ENCODE measurements around the gene AP1AR.

The AP1AR gene

DNA sequence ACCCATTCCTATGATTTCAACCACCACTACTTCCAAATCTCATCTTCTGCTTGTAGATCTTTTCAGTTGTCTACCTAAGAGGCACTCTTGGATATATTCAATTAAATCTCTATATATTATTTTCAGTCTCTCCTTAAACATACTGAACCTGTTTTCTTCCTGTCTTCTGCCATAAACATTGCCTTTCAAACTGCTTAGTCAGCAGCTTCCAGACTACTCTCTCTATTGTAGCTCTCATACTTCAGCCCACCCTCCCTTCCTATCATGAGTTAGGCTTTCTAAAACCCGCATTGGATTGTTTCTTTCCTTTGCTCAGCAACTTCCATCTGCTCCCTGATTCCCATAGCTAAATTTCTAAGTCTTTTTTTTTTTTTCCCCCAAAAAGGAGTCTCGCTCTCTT lies 4.5 kb downstream of the AP1AR start:
- no peak for DNase-seq (ENCODE audit: low read depth in 1 of 2, low spot score in 1 of 2)
- in situ Hi-C loops (cut with HindIII; ENCODE audit: low pct_unique_long_range_greater_than_20kb, low sequenced_read_pairs), result no loop called here

DNA sequence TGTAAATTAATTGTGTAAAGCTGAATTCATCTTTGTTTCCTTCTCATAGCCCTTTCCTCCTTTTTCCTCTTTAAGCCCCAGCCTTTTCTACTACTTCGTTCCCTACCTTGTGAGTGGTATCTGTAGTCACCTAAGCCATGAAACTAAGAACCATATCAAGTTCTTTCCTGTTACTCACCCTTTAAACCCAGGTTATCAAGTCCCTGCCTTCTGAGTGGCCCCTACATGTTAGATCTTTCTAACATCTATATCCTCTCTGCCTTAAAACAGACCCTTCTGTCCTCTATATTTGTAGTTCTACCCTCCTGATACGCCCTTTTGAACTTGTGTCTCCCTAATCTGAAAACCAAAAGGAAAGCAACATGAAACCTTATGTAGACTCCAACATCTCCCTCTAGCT lies 7.2 kb downstream of the AP1AR start:
- no peak for TF ChIP-seq JUND (IDR thresholded peaks at IDR 0.05; ENCODE audit: low read depth)
- in situ Hi-C loops (cut with HindIII; ENCODE audit: low pct_unique_long_range_greater_than_20kb, low sequenced_read_pairs), result no loop called here
- no peak for DNase-seq (ENCODE audit: low read depth in 1 of 2, low spot score in 1 of 2)

More for the DNA sequence above, 4.5 kb downstream of the AP1AR start:
- TF ChIP-seq JUND (IDR thresholded peaks at IDR 0.05; ENCODE audit: low read depth), result no peak

DNA sequence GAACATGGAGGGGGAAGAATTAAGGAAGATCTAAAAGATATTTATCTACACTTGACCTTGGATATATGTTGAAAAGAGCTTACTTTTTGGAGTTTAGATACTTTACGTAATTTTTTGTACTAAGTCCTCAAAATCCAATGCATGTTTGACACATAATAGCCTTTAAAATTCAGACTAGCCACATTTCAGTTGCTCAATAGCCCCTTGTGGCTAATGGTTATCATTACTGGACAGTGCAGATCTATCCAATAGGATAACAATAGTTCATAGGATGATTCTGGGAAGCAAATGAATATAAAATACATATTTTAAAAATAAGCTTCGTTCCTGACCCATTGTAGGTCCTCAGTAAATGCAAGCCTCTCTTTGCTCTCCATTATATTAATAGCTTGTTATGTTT lies 13.8 kb downstream of the AP1AR start:
- DNase-seq (ENCODE audit: low read depth in 1 of 2, low spot score in 1 of 2), result no peak
- in situ Hi-C loops (cut with HindIII; ENCODE audit: low pct_unique_long_range_greater_than_20kb, low sequenced_read_pairs), result no loop called here
- TF ChIP-seq JUND (IDR thresholded peaks at IDR 0.05; ENCODE audit: low read depth), result no peak

- no peak for TF ChIP-seq JUND (IDR thresholded peaks at IDR 0.05; ENCODE audit: low read depth)
- no peak for DNase-seq (ENCODE audit: low read depth in 1 of 2, low spot score in 1 of 2)
- in situ Hi-C loops (cut with HindIII; ENCODE audit: low pct_unique_long_range_greater_than_20kb, low sequenced_read_pairs), result no loop called here
Observed at GRCh38 chr4:112247021-112247420, 15.4 kb downstream of the AP1AR start.

DNA sequence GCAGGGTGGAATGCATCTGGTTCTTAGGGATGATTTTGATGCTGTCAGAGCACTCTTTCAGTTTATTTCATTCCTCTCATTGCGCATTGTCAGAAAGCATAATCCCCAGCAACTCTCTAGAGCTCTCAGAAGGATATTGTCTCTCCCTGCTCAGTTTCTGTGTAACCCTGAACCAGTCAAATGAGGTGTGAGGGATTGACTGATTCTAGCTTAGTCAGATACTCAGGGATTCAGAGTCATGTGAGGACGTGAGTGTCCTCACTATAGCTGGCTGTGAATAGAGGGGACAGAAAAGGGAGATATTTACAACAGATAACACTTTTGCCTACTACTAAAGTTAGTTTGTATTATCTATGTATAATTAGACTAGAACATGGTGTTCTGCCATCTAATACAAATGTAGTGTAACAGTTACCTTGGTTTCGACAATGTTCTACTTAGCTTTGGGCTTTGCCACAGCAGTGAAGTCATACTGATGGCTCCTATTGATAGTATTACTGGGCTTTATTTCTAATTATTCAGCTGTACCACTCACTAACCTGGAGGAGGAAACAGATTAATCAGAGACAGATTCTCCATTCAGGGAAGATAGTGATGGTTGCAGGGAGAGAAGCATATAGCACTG lies 19.5 kb downstream of the AP1AR start:
- DNase-seq (ENCODE audit: low read depth in 1 of 2, low spot score in 1 of 2), result no peak
- in situ Hi-C loops (cut with HindIII; ENCODE audit: low pct_unique_long_range_greater_than_20kb, low sequenced_read_pairs), result no loop called here
- no peak for TF ChIP-seq JUND (IDR thresholded peaks at IDR 0.05; ENCODE audit: low read depth)

- no peak for TF ChIP-seq JUND (IDR thresholded peaks at IDR 0.05; ENCODE audit: low read depth)
- in situ Hi-C loops (cut with HindIII; ENCODE audit: low pct_unique_long_range_greater_than_20kb, low sequenced_read_pairs), result no loop called here
- no peak for DNase-seq (ENCODE audit: low read depth in 1 of 2, low spot score in 1 of 2)
Observed at GRCh38 chr4:112252234-112252633, 20.6 kb downstream of the AP1AR start.

- no peak for DNase-seq (ENCODE audit: low read depth in 1 of 2, low spot score in 1 of 2)
- in situ Hi-C loops (cut with HindIII; ENCODE audit: low pct_unique_long_range_greater_than_20kb, low sequenced_read_pairs), result no loop called here
- no peak for TF ChIP-seq JUND (IDR thresholded peaks at IDR 0.05; ENCODE audit: low read depth)
Observed at GRCh38 chr4:112253382-112254000, 21.9 kb downstream of the AP1AR start.

- DNase-seq (ENCODE audit: low read depth in 1 of 2, low spot score in 1 of 2), result peak in 1 of 2 experiments; percentile 56
- TF ChIP-seq JUND (IDR thresholded peaks at IDR 0.05; ENCODE audit: low read depth), result no peak
- in situ Hi-C loops (cut with HindIII; ENCODE audit: low pct_unique_long_range_greater_than_20kb, low sequenced_read_pairs), result no loop called here
Observed at GRCh38 chr4:112257098-112257497, 25.5 kb downstream of the AP1AR start.

DNA sequence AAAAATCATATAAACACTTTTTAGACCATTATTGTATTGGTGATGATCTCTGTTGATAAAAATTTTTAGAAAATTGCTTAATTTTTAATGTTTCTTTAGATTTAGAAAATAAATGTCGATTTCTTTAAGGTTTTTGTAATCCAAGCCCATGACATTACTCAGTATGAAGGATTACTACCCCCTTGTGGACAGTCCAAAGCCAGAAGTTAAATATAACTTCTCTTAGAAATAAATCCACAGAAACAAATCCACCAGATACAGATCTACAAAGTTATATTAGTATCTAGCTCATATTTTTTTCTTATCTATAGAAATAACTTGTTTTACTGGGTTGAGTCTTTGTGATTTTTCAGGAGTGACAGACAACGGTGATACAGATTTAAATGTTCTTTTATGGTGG lies 35.2 kb downstream of the AP1AR start:
- in situ Hi-C loops (cut with HindIII; ENCODE audit: low pct_unique_long_range_greater_than_20kb, low sequenced_read_pairs), result no loop called here
- DNase-seq (ENCODE audit: low read depth in 1 of 2, low spot score in 1 of 2), result peak in 1 of 2 experiments; percentile 36
- no peak for TF ChIP-seq JUND (IDR thresholded peaks at IDR 0.05; ENCODE audit: low read depth)

DNA sequence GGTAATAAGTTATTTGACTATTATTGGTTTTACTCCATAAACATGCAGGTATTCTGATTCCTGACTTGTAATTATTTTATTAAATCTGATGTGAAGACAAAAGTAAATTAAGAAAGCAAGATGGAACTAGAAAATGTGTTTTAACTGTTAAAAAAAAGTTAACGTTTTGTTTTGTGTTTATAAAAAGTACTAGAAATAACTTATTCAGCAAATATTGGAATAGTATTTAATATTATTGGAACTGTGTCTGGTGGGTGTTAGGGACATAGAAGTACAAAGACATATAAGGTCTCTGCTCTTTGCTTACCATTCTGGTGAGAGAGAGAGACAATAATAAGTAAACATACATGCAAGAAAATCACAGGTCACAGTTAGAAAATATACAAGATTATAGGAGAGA lies 38.5 kb downstream of the AP1AR start:
- in situ Hi-C loops (cut with HindIII; ENCODE audit: low pct_unique_long_range_greater_than_20kb, low sequenced_read_pairs), result no loop called here
- DNase-seq (ENCODE audit: low read depth in 1 of 2, low spot score in 1 of 2), result no peak
- TF ChIP-seq JUND (IDR thresholded peaks at IDR 0.05; ENCODE audit: low read depth), result no peak

GRCh38 chr4:112270640-112271421 lies 39.2 kb downstream of the AP1AR start:
- in situ Hi-C loops (cut with HindIII; ENCODE audit: low pct_unique_long_range_greater_than_20kb, low sequenced_read_pairs), result no loop called here
- DNase-seq (ENCODE audit: low read depth in 1 of 2, low spot score in 1 of 2), result no peak
- no peak for TF ChIP-seq JUND (IDR thresholded peaks at IDR 0.05; ENCODE audit: low read depth)

- no peak for DNase-seq (ENCODE audit: low read depth in 1 of 2, low spot score in 1 of 2)
- in situ Hi-C loops (cut with HindIII; ENCODE audit: low pct_unique_long_range_greater_than_20kb, low sequenced_read_pairs), result no loop called here
- TF ChIP-seq JUND (IDR thresholded peaks at IDR 0.05; ENCODE audit: low read depth), result no peak
Observed at GRCh38 chr4:112272292-112272691, 40.7 kb downstream of the AP1AR start.

GRCh38 chr4:112274959-112275358 lies 43.4 kb downstream of the AP1AR start:
- in situ Hi-C loops (cut with HindIII; ENCODE audit: low pct_unique_long_range_greater_than_20kb, low sequenced_read_pairs), result no loop called here
- DNase-seq (ENCODE audit: low read depth in 1 of 2, low spot score in 1 of 2), result no peak
- TF ChIP-seq JUND (IDR thresholded peaks at IDR 0.05; ENCODE audit: low read depth), result no peak

Data from T47D (cell line).